T-helper 1 cell treated with Interleukin-12 subunit alpha and Interleukin-12 subunit beta and Interleukin-4 antibody, amounts not matched to agents 30 ng/mL and 1 ng/mL, for 36 hours (primary cell): Measurements from ENCODE around the gene KLHL8. TPM values are rescaled to one million over a fixed set of nuclear protein-coding genes. Genes with fewer than 3 reads are reported as not detected.
"Not testable (repeated sequence)": the region's sequence is repeated elsewhere in the genome, so short reads cannot be mapped to it uniquely, and the experiment has no call there.

Source experiments
- intact Hi-C: fragments of 100-400 bp; cut with micrococcal nuclease; formaldehyde crosslinking; loops from one replicate; pipeline ENCODE4 v1.15.1; 2024
- total RNA-seq: library from RNA; stranded (reverse); gene quantifications from 2 replicates; pipeline ENCODE4 v1.2.3, GENCODE V29; 2022

Gene KLHL8
- total RNA-seq, 1 donor from 2014 or later: 9.4 TPM

DNA sequence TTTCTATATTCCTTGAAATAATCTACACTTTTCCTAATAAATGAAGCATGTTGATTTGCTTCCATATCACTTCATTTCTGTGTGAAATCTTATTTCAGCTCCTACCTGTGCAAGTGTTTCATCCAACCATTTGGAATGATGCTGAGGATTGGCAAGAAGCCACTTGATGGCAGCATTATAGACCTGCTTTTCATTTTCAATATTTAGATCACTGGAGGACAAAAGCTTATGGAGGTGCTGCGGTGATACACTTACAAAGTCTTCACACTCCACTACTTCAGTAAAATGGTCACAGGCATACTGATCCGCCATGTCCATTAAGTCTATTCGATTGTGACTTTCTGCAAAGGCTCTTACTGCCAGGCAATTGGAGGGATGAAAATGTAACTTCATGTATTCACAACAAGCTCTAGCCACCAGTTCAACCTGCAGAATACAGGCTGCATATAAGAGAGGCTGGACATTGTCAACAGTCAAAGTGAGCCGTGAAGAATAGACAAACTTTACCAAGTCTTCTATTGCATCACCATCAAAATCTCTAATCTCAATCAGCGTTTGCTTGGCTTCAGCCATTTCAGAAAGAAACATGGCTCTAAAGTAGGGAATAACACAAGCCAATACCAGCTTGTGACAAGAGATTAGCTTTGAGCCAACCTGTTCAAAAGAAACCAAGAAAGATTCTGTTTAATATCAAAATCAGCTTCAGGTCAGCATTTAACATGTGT lies 35.1 kb downstream of the KLHL8 start:
- intact Hi-C loops: no loop called here

DNA sequence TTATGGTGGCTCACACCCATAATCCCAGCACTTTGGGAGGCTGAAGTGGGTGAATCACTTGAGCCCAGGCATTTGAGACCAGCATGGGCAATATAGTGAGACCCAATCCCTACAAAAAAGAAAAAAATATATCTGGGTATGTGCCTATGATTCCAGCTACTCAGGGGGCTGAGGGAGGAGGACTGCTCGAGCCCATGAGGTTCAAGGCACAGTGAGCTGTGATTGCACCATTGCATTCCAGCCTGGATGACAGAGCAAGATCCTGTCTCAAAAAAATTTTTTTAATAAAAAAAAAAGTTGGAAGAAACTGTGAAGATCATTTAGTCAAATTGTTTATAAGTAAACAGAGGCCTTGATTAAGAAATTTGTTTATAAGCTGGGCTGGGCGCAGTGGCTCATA lies 39.7 kb downstream of the KLHL8 start:
- intact Hi-C loops: no loop called here

DNA sequence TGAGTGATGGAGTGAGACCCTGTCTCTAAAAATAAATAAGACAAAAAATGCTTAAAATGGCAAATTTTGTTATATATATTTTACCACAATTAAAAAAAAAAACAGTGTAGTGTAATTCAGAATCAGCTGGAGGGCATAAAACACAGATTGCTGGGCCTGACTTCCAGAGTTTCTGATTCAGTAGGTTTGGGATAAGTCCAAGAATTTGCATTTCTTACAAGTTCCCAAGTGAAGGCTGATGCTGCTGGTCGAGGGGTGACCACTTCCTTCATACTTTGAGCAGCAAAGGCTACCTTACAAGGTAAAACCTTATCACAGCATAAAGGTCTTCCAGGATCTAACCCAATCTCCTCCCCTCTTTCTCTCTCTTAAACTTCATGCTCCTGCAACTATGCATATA lies 40.7 kb downstream of the KLHL8 start:
- intact Hi-C loops: no loop called here

DNA sequence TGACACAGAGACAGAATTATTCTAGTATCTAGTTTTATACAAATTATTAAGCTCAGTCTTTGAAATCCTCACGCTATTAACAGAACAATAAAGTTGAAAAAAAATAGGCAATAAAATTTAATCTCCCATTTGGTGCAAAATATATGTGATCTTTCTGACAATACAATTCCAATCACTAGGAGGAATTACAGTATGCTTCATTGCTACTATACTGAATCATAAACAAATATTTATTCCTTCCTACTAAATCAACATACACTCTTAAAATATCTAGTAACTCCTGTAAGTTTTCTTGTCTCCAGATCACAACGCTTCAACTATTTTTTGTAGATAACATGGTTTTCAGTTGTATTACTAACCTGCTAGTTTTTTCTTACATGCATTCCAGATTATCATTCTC lies 45.7 kb downstream of the KLHL8 start:
- intact Hi-C loops: no loop called here

DNA sequence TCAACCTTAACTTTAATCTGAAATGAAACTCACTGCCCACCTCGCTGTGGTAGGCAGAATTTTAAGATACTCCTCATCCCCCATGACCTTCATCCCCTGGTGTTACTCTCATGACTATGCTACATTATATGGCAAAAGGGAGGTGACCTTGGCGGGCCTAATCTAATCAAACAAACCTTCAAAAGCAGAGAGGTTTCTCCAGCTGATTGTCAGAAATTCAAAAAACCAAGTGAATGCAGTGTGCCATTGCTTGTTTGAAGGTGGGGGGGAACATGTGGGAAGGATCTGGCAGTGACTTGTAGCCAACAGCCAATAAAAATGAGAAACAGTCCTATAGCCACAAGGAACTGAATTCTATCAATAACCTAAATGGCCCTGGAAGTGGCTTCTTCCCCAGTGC lies 48.5 kb downstream of the KLHL8 start:
- intact Hi-C loops: no loop called here

DNA sequence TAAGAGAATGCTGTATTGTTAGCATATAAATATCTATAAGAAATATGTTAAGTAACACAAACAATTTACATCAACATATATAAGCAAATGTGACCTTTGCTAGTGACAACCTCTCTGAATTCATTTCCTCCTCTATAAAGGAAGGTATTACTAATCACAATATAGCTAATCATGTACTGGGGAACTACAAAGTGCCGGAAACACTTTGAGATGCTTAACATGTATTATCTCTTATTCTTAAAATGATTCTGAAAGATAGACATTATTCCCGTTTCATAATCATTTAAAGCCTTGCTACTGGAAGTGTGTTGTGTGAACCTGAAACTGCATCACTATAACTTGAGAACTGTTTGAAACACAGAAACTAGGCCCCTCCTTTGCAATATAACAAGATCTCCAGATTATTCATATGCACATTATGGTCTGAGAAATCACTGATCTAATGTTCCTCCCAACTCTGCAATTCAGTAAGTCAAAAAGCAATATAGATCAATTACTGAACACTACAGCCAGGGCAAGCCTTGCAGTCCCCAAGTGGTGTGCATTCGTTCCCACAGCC lies 54.0 kb downstream of the KLHL8 start:
- intact Hi-C loops: no loop called here

DNA sequence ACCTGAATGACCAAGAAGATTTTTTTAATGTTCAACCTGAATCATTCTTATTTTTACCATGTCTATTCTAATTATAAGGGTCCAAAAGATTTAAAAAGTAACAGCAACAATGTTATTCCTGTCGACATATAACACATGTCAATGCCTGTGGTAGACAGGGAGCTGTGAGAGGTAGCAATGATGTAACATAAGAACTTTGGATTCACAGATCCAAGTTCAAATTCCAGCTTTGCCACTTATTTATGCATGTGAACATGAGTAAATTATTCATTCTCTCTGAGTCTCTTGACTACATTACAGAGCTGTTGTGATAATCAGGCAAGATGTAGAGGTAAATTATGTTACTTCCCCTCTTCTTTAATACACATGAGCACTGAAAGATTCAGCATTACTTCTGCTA lies 54.5 kb downstream of the KLHL8 start:
- intact Hi-C loops: no loop called here

DNA sequence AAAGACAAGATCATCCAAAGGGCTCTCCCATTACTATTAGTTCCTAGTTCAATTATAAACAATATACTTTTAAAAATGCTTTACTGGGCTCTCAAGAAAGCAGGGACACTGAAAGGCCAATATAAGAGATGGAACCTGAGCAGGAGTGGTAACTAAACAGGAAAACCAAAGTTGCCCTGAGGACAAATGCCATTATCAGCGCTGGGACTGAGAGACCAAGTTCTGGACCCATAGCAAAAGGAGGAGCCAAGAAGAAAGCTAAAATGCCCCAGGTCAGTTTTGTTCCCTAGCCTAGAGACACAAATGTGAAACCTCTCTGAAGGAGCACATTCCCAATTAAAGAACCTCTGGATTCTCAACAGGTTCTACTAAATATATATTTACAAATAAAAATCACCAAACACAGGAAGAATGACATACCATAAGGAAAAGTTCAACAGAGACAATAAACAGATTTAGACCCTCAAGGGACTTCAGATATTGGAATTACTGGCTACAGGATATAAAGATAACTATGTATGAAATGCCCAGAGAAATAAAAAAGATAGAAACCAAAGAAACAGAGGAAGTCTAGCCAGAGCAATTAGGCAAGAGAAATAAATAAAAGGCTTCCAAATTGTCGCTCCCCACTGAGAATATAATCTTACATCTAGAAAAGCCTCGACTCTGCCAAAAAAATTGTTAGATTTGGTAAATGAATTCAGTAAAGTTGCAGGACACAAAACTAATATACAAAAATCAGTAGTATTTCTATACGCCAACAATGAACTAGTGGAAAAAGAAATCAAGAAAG lies 67.1 kb downstream of the KLHL8 start:
- intact Hi-C loops: loop anchor here (5.0 kb wide), 1 partner anchor 694 kb away; no protein-coding TSS in a partner anchor

DNA sequence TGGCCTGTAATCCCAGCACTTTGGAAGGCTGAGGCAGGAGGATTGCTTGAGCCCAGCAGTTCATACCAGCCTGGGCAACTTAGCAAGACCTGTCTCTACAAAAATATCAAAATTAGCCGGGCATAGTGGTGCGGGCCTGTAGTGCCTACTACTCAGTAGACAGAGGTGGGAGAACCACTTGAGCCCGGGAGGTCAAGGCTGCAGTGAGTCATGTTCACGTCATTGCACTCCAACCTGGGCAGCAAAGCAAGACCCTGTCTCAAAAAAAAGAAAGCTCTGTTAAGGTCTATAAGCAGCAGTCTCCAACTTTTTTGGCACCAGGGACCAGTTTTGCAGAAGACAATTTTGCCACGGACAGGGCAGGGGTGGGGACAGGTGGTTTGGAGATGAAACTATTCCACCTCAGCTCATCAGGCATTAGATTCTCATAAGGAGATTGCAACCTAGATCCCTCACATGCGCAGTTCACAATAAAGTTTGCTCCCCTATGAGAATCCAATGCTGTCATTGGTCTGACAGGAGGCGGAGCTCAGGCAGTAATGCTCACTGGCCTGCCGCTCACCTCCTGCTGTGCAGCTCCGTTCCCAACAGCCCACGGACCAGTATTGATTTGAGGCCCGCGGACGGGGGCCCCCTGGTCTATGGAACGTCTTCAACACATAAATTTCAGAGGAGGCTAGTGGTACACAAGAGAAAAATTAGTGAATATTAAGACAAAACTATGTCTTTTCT lies 67.9 kb downstream of the KLHL8 start:
- intact Hi-C loops: loop anchor here (5.0 kb wide), 1 partner anchor 695 kb away; no protein-coding TSS in a partner anchor

DNA sequence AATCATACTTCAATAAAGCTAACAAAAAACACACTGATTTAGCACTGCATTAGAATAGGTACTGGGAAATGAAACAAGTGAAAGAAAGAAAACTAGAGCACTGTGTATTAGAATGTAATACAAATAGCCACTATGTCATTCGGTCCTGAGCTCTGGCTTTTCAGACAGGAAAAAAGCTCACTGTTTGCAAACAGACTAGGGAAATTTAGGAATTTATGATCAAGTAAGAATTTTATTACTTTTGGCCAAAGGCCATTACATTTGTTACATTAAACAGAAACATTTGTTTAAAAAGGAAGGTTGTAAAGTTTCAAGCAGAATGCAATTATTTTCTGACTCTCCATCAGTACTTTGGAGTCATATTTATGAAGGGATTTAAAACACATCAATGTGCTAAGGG lies 68.7 kb downstream of the KLHL8 start:
- intact Hi-C loops: loop anchor here (1.0 to 5.0 kb wide), 2 partner anchors 314 to 696 kb away; no protein-coding TSS in a partner anchor

DNA sequence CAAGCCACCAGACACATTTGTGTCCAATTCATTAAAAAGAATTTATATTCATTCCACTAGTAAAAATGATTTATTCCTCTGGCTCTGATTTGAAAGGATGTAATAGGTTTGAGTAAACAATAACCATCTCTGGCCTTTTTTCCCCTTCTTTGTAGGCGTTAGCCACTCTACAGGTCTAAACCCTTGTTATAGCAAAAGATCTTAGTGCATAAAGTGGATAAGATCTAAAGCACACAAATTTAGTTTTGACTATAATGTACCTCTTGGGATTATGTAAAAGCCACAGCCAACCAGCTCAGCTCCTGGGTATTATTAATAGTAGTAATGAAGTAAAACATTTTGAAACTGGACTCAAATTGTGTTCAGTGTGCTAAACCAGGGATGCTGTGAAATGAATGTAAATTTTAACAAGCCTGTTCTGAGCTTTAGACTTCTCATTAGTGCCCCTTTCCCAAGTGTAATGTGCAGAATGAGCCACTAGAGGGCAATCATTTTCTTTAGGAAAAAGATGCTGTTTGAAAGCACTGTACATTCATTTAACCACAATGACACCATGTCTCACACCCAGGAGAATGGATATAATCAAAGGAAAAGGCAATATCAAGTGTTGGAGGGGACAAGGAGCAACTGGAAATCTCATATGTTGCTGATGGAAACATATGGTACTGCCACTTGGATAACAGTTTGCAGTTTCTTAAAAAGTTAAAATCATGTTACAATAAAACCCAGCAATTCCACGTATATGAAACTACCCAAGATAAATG lies 69.7 kb downstream of the KLHL8 start:
- intact Hi-C loops: loop anchor here (1.0 to 5.0 kb wide), 6 partner anchors 70 to 1062 kb away; partner anchors contain the start of gene KLHL8

DNA sequence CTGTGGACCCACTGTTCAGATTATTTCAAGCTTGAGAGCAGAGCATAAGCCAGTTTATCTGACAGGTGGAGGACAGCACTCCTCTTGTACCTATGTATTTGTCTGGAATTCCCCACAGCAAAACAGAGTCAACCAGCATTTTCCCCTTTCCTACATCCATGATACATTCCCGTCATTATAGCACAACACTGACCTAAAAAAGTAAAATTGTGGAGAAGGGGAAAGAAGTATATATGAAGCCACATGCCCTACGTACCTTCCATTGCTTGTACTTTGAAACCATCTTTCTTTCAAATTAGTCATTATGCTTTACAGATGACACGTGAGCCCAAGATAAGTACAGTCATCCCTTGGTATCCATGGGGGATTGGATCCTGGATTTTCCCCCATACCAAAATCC lies 73.3 kb downstream of the KLHL8 start:
- intact Hi-C loops: no loop called here

DNA sequence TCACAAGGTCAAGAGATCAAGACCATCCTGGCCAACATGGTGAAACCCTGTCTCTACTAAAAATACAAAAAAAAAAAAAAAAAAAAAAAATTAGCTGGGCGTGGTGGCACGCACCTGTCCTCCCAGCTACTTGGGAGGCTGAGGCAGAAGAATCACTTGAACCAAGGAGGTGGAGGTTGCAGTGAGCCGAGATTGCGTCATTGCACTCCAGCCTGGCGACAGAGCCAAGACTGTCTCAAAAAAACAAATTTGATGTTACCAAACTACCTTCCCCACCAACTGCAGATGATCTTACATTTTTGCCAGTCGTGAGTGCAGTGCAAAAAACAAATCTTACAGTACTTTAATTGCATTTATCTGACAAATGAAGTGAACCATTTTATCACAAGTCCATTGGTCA lies 74.5 kb downstream of the KLHL8 start:
- intact Hi-C loops: not testable (repeated sequence)

DNA sequence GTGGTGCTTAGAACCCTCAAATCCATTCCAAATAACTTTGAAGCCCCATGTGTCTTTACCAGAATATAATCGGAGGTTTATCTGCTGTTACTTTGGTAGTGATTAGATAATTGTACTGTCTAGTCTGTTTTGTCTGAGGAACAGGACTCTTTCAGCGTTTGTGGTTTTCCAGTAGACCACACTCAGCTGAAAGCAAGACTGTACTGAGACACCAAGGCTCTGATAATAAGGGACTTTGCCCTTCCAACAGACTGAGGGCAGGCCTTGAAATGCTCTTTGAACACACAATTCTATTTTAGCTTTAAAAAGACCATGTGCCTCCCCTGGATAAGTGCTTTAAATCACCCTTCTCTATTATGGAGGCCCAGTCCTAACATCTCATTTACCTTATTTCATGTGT lies 76.1 kb downstream of the KLHL8 start:
- intact Hi-C loops: no loop called here

DNA sequence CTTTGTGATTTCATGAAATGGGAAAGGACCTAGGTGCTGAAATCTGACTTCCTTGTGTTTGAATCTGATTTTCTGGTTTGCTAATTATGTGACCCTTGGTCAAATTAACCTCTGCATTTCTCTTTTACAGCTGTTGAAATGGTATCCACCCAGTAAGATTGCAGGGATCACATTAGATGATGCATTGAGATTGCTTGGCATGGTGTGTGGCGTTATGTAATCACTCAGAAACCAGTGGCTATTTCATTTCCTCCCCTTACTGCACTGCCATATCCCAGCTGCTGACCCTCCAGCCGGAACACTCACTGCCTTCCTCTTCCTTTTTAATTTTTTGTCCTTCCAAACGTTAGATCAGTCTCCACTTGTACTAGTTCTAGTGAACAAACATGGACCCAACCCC lies 79.0 kb downstream of the KLHL8 start:
- intact Hi-C loops: no loop called here

DNA sequence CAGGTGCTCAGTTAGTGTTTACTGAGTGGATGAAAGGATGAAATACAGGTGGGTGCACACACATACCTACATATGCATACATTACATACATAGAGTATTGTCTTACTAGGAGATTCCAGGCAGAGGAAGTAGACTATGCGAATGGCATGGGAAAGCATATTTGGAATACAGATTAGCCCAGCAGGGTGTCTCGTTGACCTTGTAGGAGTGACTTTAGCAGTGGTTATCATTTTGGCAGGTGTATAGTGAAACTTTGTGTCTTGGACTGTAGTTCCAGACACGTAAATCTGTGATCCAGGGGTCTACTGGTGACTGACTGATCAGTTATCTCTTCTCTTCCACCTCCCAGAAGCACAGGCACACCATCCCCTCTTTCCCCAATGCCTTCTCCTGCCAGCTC lies 86.3 kb downstream of the KLHL8 start:
- intact Hi-C loops: no loop called here

DNA sequence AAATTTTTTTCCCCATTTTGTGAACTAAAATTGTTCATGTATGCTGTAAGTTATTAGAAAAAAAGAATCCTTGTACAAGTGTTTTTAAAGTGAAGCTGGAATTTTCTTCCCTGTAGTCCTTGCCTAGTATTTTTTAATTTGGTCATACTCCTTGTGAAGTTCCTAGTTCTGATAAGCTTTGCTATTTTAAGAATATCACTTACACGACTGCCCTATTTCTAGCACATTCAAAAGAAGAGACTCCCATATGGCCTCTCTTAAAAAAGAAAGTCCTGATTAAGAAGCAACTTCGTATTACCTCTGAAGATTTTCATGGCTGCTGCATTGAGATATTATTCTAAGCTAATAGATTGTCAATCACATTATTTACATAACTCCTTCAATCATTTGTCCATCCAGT lies 87.2 kb downstream of the KLHL8 start:
- intact Hi-C loops: no loop called here

DNA sequence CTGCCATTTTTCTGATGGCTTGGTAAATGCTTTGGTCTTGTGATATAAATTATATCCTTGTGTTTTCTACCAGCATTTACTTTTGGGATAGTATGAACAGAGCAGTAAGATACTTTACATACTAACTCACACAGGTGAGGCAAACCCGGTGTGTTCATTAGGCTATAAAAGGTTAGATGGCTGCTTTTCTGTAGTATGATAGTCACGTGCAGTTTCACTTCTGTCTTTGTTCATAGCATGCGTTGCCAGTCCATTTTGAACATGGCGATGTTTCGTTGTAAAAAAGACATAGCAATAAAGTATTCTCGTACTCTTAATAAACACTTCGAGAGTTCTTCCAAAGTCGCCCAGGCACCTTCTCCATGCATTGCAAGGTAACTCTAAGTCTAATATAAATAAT lies 88.4 kb downstream of the KLHL8 start:
- intact Hi-C loops: no loop called here

DNA sequence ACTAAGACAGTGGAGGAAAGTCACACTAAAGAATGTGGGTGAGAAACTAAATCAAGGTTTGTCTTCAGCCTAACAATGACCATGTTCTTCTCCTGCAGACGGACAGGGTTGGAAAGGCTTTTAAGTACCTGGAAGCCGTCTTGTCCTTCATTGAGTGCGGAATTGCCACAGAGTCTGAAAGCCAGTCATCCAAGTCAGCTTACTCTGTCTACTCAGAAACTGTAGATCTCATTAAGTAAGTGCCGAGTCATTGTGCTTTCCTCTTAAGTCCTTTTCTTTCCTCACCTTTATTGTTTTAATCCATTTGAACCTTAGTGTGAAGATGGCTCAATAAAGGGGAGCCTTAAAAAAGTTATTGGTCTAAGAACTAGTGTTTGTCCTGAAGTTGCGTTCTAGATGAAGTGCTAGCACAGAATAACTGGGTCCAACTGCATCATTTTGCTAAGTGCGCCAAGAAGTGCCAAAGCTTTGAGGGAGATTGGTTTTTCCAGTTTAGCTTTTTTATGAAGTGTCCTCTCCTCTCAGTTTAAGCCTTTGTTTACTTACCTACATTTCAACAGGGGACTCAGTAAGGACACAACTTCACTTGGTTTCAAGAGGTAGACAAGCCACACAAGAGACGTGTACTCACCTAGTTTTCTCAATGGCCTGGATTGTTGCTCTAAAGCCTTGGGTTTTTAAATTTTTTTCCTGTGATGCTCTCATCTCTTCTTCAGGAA lies 89.3 kb downstream of the KLHL8 start:
- intact Hi-C loops: no loop called here

DNA sequence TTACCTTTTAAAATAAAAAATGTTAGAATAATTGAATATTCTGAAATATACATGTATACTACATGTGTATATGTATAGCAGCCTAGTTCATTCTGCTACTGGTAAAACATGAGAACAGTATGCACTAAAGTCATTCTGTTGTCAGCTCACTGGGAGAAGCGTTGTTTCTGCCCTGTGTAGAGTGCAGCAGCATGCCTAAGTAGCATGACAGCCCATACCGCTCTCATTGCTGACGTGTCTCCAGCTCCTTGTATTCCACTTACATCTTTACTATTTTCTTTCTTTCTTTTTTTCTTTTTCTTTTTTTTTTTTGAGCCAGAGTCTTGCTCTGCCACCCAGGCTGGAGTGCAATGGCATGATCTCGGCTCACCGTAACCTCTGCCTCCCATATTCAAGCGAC lies 90.7 kb downstream of the KLHL8 start:
- intact Hi-C loops: no loop called here
